ENCODE measurements around the gene PCDH7.

The PCDH7 gene, protein sequence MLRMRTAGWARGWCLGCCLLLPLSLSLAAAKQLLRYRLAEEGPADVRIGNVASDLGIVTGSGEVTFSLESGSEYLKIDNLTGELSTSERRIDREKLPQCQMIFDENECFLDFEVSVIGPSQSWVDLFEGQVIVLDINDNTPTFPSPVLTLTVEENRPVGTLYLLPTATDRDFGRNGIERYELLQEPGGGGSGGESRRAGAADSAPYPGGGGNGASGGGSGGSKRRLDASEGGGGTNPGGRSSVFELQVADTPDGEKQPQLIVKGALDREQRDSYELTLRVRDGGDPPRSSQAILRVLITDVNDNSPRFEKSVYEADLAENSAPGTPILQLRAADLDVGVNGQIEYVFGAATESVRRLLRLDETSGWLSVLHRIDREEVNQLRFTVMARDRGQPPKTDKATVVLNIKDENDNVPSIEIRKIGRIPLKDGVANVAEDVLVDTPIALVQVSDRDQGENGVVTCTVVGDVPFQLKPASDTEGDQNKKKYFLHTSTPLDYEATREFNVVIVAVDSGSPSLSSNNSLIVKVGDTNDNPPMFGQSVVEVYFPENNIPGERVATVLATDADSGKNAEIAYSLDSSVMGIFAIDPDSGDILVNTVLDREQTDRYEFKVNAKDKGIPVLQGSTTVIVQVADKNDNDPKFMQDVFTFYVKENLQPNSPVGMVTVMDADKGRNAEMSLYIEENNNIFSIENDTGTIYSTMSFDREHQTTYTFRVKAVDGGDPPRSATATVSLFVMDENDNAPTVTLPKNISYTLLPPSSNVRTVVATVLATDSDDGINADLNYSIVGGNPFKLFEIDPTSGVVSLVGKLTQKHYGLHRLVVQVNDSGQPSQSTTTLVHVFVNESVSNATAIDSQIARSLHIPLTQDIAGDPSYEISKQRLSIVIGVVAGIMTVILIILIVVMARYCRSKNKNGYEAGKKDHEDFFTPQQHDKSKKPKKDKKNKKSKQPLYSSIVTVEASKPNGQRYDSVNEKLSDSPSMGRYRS (N-terminal part only)

DNA sequence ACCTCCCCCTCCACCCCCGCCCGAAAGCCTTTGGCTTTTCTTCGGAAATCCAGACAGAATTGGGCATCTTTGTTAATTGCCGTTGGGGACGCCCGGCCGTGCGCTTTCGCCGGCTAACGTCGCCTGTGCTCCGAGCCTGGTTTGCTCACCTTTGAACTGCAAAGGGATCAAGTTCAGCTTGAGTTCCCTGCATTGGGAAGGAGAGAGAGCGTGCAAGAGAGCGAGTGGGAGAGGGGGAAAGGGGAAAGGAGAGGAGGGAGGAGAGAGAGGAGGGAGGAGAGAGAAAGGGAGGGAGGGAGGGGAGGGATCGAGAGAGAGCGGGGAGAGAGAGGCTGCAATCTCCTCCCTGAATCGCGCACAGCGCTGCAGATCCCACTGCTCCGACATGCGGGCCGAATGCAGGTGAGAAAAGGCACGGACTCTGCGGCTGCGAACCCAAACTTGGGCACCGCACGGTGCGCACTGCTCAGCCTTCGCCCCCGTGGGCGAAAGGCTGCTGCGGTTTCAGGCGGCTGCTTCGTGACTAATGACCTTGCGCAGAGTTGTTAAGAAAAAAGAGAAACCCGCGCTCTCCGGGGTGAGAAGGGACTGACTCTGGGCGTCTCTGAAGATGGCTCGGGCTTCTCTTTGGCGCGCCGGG, at the start of gene PCDH7:
PCDH7 (plus strand) TSS at position 349 of the 640 bp plus-strand sequence. CDS start 1,054 bp downstream, outside the sequence.
- DNase-seq: no peak

DNA sequence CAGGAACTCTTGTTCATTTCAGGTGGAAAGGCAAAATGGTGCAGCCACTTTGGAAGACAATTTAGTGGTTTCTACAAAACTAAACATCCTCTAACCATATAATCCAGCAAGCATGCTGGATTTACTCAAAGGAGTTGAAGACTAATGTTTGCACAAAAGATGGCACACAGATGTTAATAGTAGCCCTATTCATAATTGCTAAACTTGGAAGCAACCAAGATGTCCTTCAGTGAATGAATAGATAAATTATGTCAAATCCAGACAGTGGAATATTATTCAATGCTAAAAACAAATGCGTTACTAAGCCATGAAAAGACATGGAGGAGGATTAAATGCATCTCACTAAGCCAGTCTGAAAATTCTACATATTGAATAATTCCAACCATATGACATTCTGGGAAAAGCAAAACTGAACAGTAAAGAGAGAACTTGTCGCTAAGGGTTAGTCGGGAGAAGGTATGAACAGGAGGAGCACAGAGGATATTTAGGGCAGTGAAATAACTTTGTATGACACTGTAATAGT, 48.2 kb upstream of the PCDH7 start:
- no peak for DNase-seq

DNA sequence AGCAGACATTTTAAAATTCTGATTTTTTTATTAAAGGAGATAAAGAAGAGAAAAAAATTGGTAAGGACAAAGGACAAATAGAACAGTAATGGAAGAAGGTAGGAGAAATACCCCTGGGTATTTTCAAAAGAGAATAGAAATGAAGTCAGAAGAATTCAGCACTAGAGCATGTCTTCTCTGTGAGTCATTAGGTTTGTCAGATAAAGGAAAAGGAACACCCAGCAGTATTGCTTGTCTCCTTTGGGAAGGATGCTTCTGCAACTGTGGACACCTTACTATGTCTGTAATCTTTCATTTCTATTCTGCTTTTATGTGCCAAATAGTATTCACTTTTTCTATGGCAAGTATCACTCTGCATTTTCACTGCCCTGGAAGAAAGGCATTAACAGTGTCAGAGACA, 24.0 kb upstream of the PCDH7 start:
- DNase-seq: no peak

DNA sequence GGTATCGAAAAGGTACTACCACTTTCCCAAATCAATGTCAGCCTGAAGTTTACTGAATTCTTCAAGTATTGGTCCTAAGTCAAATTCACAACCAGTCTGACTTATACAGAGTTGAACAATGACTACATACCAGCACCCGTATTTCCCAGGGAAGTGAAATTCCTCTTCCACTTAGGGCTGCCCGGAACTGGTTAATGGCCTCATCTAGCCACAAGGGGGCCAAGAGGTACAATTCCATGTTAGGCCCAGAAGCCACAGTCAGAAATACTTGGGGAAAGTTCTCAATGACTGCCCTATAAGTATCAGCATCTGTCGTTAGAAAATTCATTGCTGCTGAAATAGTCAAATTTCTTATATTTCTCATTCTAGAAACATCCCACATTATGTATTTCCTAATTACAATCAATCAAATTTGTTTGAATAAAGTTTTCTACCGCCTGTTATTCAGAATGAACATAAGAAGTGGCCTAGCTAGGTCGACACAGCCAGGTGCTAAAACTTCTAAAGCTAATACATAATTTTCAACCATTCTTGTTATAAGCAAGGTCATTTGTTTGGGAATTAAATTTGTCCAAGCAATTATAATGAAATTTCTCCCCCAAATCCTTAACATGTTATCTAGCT, 5.6 kb upstream of the PCDH7 start:
- DNase-seq: peak; percentile 31

DNA sequence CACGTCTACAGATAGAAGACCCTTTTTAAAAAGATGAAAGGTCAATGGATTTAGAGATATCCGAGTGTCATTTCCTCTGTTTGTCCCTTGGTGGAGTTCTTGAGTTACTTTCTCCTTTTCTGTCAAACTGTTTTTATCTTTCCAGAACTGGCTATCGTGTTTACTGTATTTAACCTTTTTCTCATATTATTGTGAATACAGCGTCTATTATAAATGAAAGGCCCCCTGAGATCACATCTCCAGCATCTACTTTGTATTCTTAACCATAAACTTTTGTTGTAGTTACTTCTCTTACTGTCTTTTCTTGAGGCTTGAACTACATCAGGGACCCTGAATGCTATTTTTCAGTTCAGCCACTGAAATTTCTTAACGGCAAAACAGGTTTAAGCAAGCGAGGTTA, 4.0 kb upstream of the PCDH7 start:
- DNase-seq: no peak

DNA sequence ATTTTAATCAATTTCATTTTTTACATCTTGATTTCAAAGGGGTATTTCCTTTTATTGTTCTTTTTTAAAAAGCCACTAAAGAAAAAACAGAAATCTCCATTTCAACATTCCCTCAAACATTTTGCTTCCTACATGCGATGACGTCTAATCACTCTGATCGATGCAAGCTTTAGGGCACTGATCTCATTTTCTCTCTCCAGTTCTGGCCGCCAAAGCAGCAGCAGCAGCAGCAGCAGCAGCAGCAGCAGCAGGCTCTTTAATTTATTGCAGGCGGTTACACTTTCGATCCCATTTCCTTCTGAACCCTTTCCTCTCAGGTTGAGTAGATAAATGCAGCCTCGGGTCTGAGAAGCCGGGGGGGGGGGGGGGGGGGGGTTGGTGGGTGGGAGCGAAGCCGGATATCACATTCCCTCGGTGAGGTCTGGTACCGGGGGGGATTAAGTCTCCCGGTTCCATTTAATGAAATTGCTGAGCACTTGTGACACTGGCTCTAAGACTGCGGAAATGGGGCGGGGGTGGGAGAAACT, 3.4 kb upstream of the PCDH7 start:
- peak; percentile 27 for DNase-seq

DNA sequence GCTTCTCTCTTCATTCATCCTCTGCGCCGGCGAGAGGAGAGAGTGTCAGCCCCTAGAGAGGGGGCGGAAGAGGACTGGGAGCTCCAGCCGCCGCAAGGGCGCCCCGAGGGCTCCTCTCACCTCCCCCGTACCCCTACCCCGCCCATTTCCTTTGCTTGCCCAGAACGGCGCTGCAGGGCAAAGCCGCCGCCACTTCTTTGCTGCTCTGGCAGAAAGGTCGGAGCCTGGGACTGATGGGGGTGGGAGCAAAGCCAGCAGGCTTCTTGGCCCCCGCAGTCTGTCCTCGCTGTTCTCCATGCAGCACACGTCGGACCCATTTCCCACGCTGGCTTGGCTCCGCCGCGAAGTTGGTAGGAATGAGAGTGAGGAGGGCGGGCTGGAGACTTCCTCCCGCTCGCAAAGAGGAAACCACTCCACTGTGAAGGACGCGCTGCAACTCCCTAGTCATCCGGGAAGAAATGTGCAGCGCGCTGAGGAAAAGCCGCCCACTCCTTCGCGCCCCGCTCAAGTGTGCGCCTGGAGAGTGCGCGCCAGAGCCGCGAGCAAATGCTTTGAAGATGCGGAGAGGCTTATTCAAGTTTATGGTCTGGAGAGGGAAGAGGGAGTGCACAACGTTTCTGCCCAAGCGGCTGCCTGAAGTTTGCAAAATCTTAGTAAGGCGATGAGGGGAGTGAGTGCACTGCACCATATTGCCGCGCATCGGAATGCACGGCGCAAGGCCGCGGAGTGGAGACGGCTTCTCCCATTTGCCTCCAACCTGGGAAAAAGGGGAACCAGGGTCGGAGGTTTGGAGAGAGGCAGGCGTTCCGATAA, 2.8 kb upstream of the PCDH7 start:
- peak; percentile 48 for DNase-seq

DNA sequence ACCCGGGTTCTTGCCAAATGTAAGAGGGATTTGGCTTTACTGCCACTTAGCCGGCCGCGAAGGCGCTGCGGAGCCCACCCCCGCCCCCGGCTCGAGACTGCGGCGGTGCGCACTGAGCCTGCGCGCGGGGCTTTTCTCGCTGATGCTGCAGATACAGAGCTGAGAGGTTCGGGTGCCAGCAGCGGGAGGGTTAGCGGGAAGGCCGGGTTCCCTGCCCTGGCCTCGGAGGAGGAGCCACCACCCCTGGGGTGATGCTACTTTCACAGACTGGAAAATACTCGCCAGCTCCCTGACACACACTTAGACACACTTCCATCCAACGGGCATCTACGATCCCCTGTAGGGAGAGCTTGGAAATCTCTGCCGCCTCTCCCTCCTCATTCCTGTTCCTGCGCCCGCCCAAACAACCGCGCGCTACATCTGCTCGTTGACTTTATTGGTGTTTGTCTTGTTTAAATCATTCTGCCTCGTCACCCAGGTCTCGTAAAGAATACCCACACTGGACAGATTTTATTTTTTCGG, 2.1 kb upstream of the PCDH7 start:
- no peak for DNase-seq

DNA sequence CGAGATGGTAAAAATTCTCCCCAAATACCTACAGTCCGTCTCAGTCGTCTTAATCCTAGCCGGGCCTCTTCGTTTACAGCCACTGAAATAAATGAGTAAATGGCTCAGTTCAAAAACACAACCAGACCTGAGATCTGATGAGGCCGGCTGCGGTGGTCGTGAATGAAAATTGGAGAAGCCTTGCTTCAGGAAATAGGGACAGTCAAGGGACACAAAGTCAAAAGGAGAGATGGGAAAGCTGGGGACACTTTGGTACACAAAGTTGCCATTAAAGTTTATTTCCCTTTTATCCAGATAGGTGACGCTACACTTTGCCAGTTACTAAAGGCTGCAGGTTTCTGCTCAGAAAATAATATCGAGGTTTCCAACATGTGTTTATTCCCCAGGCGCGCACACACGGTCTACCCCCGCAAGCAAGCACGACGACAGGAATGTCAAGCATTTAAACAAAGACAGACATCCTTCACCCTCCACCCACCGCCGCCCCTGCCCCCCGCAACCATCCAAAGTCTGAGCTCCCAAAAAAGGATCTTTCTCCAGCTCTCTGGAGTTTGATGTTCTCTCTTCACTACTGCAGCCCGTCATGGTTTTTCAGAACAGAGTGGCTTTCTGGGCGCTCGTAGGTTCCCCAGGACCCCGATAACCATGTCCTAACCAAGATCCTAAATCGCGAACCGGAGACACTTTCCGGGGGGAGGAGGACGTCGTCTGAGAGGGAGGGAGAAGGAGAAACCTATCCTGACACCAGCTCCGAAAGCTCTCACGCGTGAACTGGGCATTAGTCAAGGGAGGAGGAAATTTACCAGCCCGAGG, 1.3 kb upstream of the PCDH7 start:
- no peak for DNase-seq

DNA sequence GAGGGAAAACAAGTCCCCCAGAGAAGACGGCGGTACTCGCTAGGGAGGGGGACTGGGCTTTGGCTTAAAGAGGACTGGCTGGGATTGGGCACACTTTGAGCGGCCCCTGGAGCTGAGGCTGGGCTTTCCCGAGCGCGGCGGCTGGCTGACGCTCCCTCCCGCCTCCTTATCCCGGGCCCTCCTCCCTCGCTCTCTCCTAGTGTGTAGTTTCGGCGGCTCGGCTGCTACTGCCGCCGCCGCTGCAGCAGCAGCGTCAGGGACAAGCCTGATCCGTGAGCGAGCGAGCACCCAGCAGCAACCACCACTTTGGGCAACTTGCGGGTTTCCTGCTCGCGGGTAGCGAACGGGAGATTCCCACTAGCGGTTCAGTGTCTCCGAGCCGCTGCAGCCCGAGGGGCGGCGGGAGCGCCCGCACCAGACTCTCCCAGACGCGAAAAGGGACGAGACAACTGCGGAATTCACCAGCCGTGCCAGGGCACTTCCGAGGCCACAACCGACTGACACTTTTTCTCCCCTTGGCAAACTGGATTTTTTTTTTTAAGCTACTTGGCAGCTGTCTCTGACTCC, 632 bp upstream of the PCDH7 start:
- no peak for DNase-seq

DNA sequence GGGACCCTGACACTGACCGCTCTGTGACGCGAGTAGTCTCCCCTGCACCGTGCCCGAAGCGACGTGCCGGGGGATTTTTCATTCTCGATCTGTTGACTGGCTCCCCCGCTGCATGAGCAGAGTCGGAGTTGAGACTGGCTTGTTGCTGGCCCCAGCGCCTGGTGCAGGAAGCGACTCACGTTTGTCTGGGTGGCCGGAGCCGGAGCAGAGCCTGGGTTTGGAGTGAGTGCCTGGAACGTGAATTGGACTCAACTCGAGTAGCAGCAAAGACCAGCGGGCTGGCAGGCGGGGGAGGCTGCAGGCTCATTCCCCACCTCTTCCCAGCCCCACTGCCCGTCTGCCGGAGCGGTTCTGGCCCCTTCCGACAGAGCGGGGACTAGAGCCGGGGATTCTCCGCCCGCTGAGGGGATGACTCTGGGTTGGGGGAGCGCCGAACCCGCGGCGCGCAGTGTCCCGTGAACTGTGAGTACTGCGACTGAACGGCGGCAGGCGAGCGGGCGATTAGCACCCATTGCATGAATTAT, 554 bp downstream of the PCDH7 start:
- no peak for DNase-seq

DNA sequence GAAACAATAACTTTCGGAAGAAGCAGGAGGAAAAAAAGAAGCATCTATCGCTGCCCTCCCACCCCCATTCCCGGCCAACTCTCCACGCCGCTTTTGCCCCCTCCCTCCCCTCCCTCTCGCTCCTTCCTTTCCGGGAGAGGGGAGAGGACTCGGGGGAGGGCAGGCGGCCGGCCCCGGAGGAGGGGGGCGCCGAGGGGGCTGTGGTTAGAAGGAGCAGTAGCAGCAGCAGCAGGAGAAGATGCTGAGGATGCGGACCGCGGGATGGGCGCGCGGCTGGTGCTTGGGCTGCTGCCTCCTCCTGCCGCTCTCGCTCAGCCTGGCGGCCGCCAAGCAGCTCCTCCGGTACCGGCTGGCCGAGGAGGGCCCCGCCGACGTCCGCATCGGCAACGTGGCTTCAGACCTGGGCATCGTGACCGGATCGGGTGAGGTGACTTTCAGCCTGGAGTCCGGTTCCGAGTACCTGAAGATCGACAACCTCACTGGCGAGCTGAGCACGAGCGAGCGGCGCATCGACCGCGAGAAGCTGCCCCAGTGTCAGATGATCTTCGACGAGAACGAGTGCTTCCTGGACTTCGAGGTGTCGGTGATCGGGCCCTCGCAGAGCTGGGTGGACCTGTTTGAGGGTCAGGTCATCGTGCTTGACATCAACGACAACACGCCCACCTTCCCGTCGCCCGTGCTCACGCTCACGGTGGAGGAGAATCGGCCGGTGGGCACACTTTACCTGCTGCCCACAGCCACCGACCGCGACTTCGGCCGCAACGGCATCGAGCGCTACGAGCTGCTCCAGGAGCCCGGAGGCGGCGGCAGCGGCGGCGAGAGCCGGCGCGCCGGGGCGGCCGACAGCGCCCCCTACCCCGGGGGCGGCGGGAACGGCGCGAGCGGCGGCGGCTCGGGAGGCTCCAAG, 1.3 kb downstream of the PCDH7 start:
- no peak for DNase-seq

DNA sequence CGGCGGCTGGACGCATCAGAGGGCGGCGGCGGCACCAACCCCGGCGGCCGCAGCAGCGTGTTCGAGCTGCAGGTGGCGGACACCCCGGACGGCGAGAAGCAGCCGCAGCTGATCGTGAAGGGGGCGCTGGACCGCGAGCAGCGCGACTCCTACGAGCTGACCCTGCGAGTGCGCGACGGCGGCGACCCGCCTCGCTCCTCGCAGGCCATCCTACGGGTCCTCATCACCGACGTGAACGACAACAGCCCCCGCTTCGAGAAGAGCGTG, 1.9 kb downstream of the PCDH7 start:
- DNase-seq: no peak

DNA sequence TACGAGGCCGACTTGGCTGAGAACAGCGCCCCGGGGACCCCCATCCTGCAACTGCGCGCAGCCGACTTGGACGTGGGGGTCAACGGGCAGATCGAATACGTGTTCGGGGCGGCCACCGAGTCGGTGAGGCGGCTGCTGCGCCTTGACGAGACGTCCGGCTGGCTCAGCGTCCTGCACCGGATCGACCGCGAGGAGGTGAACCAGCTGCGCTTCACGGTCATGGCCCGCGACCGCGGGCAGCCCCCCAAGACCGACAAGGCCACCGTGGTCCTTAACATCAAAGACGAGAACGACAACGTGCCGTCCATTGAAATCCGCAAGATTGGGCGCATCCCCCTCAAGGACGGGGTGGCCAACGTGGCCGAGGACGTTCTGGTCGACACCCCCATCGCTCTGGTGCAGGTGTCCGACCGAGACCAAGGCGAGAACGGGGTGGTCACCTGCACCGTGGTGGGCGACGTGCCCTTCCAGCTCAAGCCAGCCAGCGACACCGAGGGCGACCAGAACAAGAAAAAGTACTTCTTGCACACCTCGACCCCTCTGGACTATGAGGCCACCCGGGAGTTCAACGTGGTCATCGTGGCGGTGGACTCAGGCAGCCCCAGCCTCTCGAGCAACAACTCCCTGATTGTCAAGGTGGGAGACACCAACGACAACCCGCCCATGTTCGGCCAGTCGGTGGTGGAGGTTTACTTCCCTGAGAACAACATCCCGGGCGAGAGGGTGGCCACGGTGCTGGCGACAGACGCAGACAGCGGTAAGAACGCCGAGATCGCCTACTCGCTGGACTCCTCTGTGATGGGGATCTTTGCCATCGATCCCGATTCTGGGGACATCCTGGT, 2.4 kb downstream of the PCDH7 start:
- DNase-seq: no peak

DNA sequence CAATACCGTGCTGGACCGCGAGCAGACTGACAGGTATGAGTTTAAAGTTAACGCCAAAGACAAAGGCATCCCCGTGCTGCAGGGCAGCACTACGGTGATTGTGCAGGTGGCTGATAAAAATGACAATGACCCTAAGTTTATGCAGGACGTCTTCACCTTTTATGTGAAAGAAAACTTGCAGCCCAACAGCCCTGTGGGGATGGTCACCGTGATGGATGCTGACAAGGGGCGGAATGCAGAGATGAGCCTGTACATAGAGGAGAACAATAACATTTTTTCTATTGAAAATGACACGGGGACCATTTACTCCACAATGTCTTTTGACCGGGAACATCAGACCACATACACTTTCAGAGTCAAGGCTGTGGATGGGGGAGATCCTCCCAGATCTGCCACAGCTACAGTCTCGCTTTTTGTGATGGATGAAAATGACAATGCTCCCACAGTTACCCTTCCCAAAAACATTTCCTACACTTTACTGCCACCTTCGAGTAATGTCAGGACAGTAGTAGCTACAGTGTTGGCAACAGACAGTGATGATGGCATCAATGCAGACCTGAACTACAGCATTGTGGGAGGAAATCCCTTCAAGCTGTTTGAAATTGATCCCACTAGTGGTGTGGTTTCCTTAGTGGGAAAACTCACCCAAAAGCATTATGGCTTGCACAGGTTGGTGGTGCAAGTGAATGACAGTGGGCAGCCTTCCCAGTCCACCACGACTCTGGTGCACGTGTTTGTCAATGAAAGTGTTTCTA, 3.2 kb downstream of the PCDH7 start:
- DNase-seq: no peak

DNA sequence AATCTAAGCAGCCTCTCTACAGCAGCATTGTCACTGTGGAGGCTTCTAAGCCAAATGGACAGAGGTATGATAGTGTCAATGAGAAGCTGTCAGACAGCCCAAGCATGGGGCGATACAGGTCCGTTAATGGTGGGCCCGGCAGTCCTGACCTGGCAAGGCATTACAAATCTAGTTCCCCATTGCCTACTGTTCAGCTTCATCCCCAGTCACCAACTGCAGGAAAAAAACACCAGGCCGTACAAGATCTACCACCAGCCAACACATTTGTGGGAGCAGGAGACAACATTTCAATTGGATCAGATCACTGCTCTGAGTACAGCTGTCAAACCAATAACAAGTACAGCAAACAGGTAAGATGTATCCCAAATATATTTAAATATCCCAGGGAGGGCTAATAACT, 4.1 kb downstream of the PCDH7 start:
- no peak for DNase-seq

DNA sequence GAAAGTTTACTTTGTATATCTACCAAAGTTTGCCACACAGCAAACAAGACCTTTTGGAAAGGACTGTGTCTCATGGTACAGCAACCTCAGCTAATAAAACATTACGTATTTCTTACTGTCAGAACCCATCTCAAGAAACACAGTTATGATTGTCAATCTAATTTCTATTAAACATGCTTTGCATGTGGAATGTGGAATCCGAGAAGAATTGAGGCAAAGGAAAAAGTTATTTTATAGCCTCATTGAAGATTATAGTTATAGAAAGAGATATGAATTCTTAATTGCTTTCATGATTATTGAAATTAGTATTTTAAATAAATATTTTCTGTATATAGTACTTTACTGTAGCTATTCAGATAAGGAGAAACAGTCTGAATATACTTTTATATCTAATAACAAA, 5.4 kb downstream of the PCDH7 start:
- no peak for DNase-seq

Measured in RPMI8226 (cell line).